Psoas muscle (tissue), 8 donors: ENCODE data around the gene CBFA2T3. TPM values are rescaled to one million over a fixed set of nuclear protein-coding genes. Genes with fewer than 3 reads are reported as not detected.

Experiments
- ATAC-seq, 4 donors: fragments of 200-7000 bp; cut with Tn5 transposase; one replicate each; pipeline ENCODE4 v1.9.1; 2020; ENCODE audit warnings: moderate library complexity in 3 of 4, mild to moderate bottlenecking in 2 of 4
- DNase-seq, 2 donors: peaks; one replicate each; pipeline ENCODE4 v3.0.0-alpha.2; 2020
- H3K27ac ChIP-seq: fragments of 200-600 bp; one replicate; pipeline ENCODE4 v1.8.0; 2022
- H3K27me3 ChIP-seq, 3 donors: fragments of 200-600 bp in 1 of 3; one replicate each; pipeline versions ENCODE4 v1.6.1 to v1.8.0; 2013 to 2022; ENCODE audit warnings: low read length in 2 of 3, mild to moderate bottlenecking in 2 of 3, moderate library complexity in 1 of 3; ENCODE audit not compliant: insufficient read depth in 3 of 3
- H3K36me3 ChIP-seq, 2 donors: fragments of 200-600 bp in 1 of 2; one replicate each; pipeline versions ENCODE4 v1.6.1 to v1.8.0; 2013 to 2022; ENCODE audit warnings: low read depth in 1 of 2, mild to moderate bottlenecking in 1 of 2, moderate library complexity in 1 of 2; ENCODE audit not compliant: insufficient read depth in 1 of 2
- H3K4me1 ChIP-seq: fragments of 200-600 bp; one replicate; pipeline ENCODE4 v1.8.0; 2022
- H3K4me3 ChIP-seq: fragments of 200-600 bp; one replicate; pipeline ENCODE4 v1.8.0; 2022; ENCODE audit warnings: mild to moderate bottlenecking
- H3K9me3 ChIP-seq: fragments of 200-600 bp; one replicate; pipeline ENCODE4 v1.8.0; 2022
- CTCF ChIP-seq: fragments of 200-600 bp; IDR thresholded peaks from one replicate; pipeline ENCODE4 v1.8.0; 2022; ENCODE audit warnings: antibody characterized with exemption
- WGBS, 3 donors: extraction: QIAGEN DNeasy Blood & Tissue Kit; methylation state at CpG; one replicate each; pipeline versions ENCODE4 v1.1.6 to v1.1.7; 2013; 5-methylcytosine and 5-hydroxymethylcytosine counted together
- intact Hi-C, 2 donors: fragments of 100-400 bp; cut with DNase I; formaldehyde crosslinking; loops; one replicate each; pipeline versions ENCODE4 v1.11.0 to v1.14.2; 2022
- polyA plus RNA-seq, 3 donors: library from polyadenylated mRNA; stranded (reverse); fragments of 200-250 nt; gene quantifications; one replicate each; pipeline ENCODE4 v1.2.3, GENCODE V29; 2013
- total RNA-seq, 4 donors: library from RNA; stranded (reverse); fragmentation: NEBNext Ultra II Directional in 2 of 4; extraction: Animal tissue kit (Norgen Biotek cat#: 25700) in 2 of 4; gene quantifications; one replicate each; pipeline versions ENCODE4 v1.2.1 to v1.2.4, GENCODE V29; 2021 to 2023
- donor health status: healthy with polysubstance abuse.
- donor health status: DM: no; HTN: no; CAD: no; lungs with moderate emphysema.
- donor health status: Bipolar disorder and iron deficiency.
- donor health status: healthy.
- donor health status: DM: yes; HTN: yes; CAD: no.
- donor health status: DM: no; HTN: no; CAD: no.
- donor health status: DM: no; HTN: no; CAD: no.
- donor health status: DM: yes; HTN: yes; CAD: no.

The CBFA2T3 gene
- total and polyA plus RNA-seq, 7 donors: 2.6 to 15.0 (median 6.0) TPM

DNA sequence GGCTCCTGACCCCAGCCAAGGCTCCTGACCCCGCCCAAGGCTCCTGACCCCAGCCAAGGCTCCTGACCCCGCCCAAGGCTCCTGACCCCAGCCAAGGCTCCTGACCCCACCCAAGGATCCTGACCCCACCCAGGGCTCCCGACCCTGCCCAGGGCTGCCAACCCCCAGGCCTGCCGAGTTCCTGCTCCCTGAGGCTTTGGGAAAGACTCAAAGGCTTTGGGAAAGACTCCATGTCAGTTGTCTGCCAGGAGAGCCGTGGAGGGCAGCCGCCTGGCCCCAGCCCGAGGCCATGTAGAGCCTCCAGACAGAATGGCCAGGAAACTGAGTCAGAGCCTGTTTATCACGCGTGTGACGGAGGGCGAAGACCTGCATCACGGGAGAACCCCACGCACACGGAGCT, 21.1 kb downstream of the CBFA2T3 start:
- H3K4me3 ChIP-seq: no peak overlapping the region
- H3K4me1 ChIP-seq: no peaks in the 10 kb centered on the region
- H3K27ac ChIP-seq: no peak overlapping the region
- peak; percentile 10 to 45 for DNase-seq
- intact Hi-C loops: no loop called here
- H3K27me3 ChIP-seq: peaks cover 0 to 44% (median 19%) of the 10 kb centered on the region in 3 donors
- ATAC-seq: no peak
- no peaks in the 10 kb centered on the region for H3K36me3 ChIP-seq
- no peaks in the 10 kb centered on the region for H3K9me3 ChIP-seq
- 70 to 82% (median 74%) methylated on average over 13 to 14 of the region's 14 CpGs for WGBS, 3 donors
- TF ChIP-seq CTCF: no peak

GRCh38 chr16:88953003-88953690, 23.9 kb downstream of the CBFA2T3 start:
- peak in 1 of 2 donors; percentile 12 for DNase-seq

GRCh38 chr16:88951989-88952388, 25.0 kb downstream of the CBFA2T3 start:
- intact Hi-C loops: no loop called here
- Histone ChIP-seq H3K9me3 (no peaks in the 10 kb centered on the region), H3K36me3 (no peaks in the 10 kb centered on the region), H3K4me3 (no peak overlapping the region), H3K27ac (no peak overlapping the region), H3K4me1 (no peaks in the 10 kb centered on the region), H3K27me3 (peaks cover 0 to 32% (median 12%) of the 10 kb centered on the region in 3 donors)
- ATAC-seq (peak in 1 of 4 donors; percentile 58), DNase-seq (peak in 1 of 2 donors; percentile 12)
- WGBS, 3 donors: 47 to 51% (median 49%) methylated on average over 11 of the region's 11 CpGs
- TF ChIP-seq CTCF: no peak

More at GRCh38 chr16:88953003-88953690, 23.9 kb downstream of the CBFA2T3 start:
- 67 to 76% (median 70%) methylated on average over 28 of the region's 28 CpGs for WGBS, 3 donors
- no peaks in the 10 kb centered on the region for H3K9me3 ChIP-seq
- no peak for TF ChIP-seq CTCF
- H3K27me3 ChIP-seq: peaks cover 0 to 36% (median 14%) of the 10 kb centered on the region in 3 donors
- H3K4me1 ChIP-seq: no peaks in the 10 kb centered on the region
- no peak overlapping the region for H3K27ac ChIP-seq
- no peak overlapping the region for H3K4me3 ChIP-seq
- no peak for ATAC-seq
- intact Hi-C loops: no loop called here
- H3K36me3 ChIP-seq: no peaks in the 10 kb centered on the region

DNA sequence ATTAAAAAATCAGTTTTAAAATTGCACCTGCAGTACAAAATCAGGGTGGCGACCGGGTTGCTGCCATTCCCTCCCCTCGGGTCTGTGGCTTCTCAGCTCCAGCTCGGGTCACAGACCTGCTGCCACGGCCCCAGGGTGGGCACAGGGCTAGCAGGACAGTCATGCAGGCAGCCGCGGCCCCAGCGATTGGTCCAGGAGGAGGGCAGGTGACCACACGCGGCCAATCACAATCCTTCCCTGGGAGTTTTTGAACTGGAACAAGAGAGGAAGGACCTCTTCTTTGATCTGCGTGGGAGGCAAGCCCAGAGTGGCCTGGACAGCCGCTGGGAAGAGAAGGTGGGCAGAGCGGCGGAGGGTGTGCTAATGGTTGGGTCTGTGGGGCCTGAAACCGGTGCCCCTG, 25.5 kb downstream of the CBFA2T3 start:
- H3K27ac ChIP-seq: no peak overlapping the region
- H3K9me3 ChIP-seq: no peaks in the 10 kb centered on the region
- DNase-seq (no peak), ATAC-seq (no peak)
- H3K27me3 ChIP-seq: peaks cover 0 to 27% (median 8%) of the 10 kb centered on the region in 3 donors
- WGBS, 3 donors: 88 to 90% (median 88%) methylated on average over 14 to 15 of the region's 15 CpGs
- intact Hi-C loops: no loop called here
- H3K36me3 ChIP-seq: no peaks in the 10 kb centered on the region
- TF ChIP-seq CTCF: no peak
- H3K4me3 ChIP-seq: no peak overlapping the region
- H3K4me1 ChIP-seq: no peaks in the 10 kb centered on the region
